ENCODE measurements around the gene GAK. TPM values are rescaled to one million over a fixed set of nuclear protein-coding genes. Genes with fewer than 3 reads are reported as not detected.

GAK gene
- total RNA-seq, 1 experiment from 2014 or later = 121 TPM

DNA sequence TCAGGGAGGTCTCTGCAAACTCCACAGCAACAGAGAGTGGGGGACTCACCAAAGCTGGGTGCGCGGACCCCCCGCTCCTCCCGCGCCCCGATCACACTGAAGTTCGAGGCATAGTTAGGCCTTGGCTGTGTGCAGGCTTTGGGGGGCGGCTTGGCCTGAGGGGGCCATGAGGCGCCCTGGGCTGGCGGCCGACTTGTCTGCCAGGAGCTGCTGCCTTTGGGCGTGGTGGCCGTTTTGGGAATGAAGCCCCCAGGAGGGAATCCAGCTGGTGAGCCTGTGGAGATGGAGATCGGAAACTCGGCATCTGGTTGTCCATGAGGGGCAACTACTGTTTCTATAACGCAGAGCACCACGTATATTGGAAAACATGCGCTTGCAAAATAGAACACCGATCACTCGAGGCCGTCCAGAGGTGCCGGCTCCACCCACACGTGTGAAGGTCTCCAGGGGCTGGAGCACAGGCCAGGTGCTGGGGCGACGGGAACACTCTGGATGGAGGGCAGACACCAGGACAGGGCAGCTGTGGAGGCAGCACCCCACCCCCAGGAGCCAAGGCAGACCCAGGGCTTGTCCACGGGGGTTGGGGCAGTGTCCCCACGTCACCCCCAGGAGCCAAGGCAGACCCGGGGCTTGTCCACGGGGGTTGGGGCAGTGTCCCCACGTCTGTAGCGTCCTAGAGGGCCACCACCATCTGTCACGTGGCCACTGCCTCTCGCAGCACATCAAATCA lies 80.2 kb downstream of the GAK start:
- no peak for DNase-seq (ENCODE audit: low read depth)

- DNase-seq (ENCODE audit: low read depth) = no peak
Measured at GRCh38 chr4:850323-850945, 81.7 kb downstream of the GAK start.

DNA sequence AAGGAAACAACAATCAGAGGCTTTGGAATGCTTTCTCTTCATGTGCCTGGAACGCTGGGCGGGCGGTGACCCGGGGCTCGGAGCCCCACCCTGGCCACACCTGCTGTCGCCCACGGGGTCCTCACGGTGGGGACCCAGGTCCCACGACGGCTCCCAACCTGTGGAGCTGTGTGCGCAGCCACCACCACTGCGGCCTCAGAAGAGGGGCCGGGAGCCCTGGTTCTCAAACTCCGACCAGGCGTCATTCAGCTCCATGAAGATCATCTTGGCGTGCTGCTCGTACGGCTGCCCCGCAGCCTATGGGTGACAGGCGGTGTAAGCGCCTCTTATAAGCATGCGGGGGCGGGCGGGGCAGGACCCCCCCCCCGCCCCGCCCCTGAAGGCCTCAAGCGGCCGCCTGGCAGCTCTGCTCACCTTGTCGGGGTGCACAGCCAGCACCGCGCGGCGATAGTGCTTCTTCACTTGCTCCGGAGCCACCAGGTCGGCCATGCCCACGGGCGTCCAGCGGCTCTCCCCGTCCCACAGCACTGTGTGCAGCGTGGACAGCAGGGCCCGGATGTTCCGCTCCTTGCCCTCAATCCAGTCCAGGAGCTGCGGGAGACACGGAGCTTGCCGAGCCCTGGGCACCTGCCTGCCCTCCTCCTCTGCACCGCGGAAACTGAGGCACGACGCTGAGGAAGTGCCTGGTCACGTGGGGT lies 82.5 kb downstream of the GAK start:
- DNase-seq (ENCODE audit: low read depth) = no peak

DNA sequence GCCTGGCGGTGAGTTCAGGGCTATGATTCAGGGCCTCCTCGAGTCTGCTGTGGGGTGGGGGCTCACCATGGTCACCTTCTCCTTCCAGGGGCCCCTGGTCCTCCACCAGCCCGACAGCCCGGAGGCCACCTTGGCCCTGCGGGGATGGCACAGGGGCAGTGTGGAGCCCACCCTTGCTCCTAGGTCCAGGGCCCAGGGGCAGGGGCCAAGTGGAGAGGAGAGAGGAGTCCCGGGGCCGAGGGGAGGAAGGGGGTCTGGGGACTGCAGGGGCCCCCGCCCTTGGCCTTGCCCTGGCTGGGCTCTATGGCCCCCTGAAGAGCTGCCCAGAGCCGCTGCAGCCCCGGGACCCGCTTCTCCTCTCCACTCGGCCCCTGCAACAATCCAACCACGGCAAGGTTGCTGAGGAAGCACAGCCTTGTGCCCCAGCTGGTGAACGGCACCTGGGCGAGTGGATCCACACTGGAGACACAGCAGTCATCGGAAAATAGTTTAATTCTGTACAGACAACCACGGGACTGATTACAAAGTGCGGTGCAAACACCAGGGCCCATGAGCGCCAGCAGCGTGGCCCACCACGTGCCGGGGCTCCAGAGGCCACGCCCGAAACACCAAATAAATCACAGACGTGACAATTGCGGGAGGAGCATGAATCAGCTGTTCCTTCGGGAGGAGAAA lies 83.2 kb downstream of the GAK start:
- DNase-seq (ENCODE audit: low read depth) = no peak

DNA sequence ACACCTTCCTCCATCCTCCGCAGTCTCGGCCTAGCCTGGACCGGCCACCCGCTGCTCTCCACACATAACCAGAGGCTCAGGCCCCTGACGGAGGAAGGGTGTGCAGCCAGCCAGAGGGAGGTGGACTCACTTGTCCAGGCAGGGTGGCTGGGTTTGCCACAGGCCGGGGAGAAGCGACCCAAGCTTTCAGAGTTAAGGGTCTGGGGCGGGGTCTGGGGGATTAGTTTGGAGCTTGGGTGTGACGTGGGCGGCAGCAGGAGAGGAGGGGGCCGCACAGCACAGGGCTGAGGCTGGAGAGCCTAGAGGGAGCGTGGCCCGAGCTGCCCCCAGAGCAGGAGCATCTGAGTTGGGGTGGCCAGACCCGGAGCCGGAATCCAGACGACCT lies 83.8 kb downstream of the GAK start:
- DNase-seq (ENCODE audit: low read depth) = no peak

DNA sequence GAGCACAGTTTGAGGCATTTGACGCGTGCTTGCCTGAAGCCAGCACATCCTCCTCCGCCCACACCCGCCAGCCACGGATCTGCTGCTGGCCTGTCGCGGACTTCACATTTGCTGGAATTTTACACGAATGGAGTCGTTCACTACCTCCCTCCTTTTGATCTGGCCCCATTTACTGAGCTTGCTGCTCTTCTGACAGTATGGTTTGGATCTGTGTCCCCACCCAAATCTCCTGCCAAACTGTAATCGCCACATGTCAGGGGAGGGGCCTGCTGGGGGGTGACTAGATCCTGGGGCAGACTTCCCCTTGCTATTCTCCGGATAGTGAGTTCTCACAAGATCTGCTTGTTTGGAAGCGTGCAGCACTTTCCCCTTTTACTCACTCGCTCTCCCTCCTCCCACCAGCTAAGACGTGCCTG lies 86.3 kb downstream of the GAK start:
- DNase-seq (ENCODE audit: low read depth) = no peak

GRCh38 chr4:845233-845835 lies 86.8 kb downstream of the GAK start:
- DNase-seq (ENCODE audit: low read depth) = no peak

DNA sequence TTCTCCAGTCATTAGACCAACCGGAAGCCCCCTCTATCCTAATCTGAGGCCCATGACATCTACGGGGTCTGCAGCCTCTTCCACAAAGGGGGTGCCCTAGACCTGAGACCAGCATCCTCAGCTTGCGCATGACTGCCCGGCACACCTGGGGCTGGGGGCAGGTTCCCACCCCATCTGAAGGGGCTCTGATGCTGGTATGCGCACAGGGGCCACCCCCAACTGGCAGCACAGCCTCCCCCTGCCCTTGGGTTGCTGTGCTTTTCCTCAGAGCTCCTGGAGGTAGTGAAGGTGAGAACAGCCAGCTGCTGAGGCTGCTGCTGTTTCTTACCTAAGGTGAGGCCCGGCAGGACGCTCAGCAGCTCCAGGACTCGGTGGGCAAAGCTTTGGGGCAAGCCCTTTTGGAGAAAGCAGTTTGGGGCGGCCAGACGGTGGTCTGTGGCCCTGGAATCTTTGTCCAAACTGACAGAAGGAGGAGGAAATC lies 87.3 kb downstream of the GAK start:
- DNase-seq (ENCODE audit: low read depth) = no peak

GRCh38 chr4:839675-840443 lies 92.3 kb downstream of the GAK start:
- DNase-seq (ENCODE audit: low read depth) = no peak

- no peak for DNase-seq (ENCODE audit: low read depth)
Measured at GRCh38 chr4:837772-838171, 94.3 kb downstream of the GAK start.

- no peak for DNase-seq (ENCODE audit: low read depth)
Measured at GRCh38 chr4:836750-837301, 95.3 kb downstream of the GAK start.

- no peak for DNase-seq (ENCODE audit: low read depth)
Measured at GRCh38 chr4:836003-836511, 96.1 kb downstream of the GAK start.

DNA sequence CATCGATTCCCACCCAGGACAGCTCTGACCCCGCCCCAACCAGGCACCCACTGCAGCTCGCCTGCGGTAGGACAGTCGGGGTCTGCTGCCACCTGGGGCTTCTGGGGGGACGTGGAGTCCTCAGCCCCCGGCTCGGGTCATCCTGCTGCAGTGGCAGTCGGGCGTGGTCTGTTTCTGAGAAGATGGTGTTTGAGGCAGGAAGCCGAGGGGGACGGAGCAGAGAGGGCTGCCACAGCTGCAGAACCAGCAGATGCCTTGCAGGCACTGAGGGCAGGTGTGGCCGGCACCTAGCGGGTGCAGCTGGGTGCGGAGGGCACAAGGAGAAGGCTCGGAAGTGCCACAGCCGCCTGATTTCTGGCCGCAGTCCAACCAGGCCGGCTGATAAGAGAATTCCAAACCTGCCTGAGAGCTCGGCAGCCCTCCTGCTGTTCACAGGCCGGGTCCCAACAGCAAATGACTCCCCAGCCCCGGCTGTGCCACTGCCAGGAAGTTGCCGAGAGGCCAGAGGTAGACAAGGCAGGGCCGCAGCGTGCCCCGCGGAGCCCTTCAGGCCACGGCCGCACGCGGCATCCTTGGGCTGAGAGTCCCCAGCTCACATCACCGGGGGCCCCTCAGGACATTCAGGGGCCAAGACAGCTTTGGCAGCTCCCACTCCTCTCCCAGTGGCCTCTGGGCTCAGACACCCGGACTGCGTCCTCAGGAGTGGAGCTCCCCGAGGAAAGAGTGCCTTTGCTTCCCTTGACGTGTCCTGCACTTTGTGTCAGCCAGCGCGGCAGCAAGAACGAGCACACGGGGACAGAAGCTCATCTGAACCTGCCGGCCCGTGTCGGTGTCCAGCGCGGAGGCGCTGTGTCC lies 96.7 kb downstream of the GAK start:
- no peak for DNase-seq (ENCODE audit: low read depth)

DNA sequence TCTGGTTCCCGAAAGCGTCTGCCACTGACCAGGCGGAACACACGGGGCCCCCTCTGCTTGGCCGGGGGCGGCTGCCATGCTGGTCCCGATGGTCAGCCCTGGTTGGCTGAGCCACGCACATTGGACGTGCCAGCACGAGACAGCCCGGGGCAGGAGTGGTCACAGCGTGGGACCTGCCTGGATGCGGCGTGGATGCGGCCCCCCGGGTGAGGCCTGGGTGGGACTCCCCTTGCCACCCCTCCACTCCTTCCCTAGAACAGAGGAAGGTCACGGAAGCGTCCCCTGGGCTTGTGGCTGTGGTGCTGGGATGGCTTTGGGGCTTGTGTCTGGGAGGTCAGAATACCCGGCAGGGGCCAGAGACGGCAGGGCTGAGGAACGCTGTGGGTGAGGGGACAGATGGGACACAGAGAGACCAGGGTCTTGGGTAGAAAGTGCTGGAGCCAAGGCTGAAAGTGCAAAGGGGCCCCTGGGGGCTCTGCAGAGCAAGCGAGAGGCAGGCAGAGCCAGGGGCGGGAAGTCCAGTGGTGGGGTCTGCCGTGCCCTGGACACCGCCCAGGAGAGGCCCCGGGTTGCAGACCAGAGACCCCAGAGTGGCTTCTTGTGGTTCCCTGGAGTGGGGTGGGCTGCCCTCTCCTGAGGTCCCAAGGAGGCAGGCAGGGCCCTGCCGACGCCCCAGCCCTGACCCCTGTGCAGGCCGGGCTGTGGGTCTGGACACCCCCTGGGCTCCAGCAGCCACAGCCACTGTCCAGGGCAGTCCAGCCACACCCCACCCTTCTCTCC lies 97.6 kb downstream of the GAK start:
- DNase-seq (ENCODE audit: low read depth) = no peak

DNA sequence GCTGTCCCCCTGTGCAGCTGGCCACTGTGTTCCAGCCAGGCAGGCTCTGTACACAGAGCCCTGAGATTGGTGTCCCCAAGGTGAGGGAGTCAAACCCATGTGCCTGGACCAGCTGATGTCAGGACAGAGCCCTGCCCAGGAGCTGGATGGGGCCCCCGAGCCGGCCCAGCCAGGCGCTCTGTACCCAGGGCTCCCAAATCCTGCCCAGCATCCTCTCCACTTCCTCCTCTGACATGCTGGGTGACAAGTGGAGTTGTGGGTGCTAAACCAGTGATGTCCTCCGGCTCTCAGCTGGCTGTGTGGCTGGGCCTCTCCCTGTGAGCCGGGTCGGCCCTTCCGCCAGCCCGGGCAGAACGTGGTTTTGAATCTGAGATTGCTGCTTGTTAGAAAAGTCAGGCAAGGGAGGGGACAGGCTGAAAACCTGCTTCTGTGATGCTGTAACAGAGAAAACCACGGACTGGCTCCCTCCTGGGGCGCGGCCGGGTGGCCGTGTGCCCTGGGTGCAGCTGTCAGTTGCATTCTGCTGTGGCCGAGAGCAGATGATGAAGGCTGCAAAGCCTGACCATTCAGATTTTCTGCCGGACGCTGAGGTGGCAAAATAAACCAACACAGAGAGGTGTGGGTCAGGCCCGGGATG lies 98.3 kb downstream of the GAK start:
- no peak for DNase-seq (ENCODE audit: low read depth)

- DNase-seq (ENCODE audit: low read depth) = no peak
Measured at GRCh38 chr4:833156-833555, 99.0 kb downstream of the GAK start.

DNA sequence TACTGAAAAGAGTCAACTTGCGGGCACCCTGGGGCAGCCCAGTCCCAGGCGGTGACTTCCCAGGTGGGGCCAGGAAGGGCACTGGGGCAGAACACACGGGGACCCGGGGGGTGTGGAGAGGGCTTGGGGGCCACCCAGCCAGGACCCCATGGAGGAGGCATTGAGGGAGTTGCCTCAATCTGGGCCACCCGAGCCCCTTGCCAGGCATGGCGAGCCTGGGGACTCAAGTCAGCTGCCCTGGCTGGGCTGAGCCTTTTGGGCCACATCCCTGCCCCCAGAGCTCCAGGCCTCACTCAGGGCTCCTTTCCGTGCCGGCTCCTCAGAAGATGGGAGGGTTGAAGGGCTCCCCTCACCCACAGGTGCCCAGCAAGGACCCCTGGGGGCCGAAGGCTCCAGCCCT lies 99.6 kb downstream of the GAK start:
- DNase-seq (ENCODE audit: low read depth) = no peak

- DNase-seq (ENCODE audit: low read depth) = no peak
Measured at GRCh38 chr4:832108-832507, 100.0 kb downstream of the GAK start.

Measured in HT1080 (cell line).